ENCODE data around the gene AGBL4.

AGBL4 gene

DNA sequence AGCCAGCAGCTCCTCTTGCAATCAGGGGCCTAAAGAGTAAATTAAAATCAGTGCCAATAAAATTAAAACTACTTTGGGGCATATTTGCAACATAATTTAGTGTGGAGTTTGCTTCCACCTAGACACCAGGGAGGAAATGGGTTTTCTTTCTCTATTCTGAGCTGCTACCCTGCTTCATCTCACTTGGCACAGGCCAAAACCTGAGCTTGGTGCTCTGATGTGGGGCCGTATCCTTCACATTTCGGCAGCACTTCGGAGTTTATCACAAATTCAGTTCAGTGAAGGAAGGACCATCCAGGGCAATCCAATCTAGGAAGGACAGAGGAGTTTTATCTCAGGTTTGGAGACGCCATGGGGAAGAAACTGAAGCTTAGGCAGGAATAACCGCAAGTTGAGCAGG is 1428.1 kb downstream of the AGBL4 start (continued):
- TF ChIP-seq, protein P1, sequence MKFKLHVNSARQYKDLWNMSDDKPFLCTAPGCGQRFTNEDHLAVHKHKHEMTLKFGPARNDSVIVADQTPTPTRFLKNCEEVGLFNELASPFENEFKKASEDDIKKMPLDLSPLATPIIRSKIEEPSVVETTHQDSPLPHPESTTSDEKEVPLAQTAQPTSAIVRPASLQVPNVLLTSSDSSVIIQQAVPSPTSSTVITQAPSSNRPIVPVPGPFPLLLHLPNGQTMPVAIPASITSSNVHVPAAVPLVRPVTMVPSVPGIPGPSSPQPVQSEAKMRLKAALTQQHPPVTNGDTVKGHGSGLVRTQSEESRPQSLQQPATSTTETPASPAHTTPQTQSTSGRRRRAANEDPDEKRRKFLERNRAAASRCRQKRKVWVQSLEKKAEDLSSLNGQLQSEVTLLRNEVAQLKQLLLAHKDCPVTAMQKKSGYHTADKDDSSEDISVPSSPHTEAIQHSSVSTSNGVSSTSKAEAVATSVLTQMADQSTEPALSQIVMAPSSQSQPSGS (tag by site-specific recombination; IDR thresholded peaks at IDR 0.05; ENCODE audit: low read depth) = no peak
- TF ChIP-seq ZNF473 (tag by site-specific recombination; IDR thresholded peaks at IDR 0.05) = no peak
- TF ChIP-seq ZNF121 (tag by site-specific recombination; IDR thresholded peaks at IDR 0.05) = no peak
- TF ChIP-seq BCL11A (tag by site-specific recombination; IDR thresholded peaks at IDR 0.05; ENCODE audit: low read depth) = no peak
- TF ChIP-seq ZNF610 (tag by site-specific recombination; IDR thresholded peaks at IDR 0.05; ENCODE audit: borderline replicate concordance) = no peak
- TF ChIP-seq FEZF1 (tag by site-specific recombination; IDR thresholded peaks at IDR 0.05) = no peak
- TF ChIP-seq ZNF626 (tag by site-specific recombination; IDR thresholded peaks at IDR 0.05) = no peak
- TF ChIP-seq ZFP69B (tag by site-specific recombination; IDR thresholded peaks at IDR 0.05) = no peak
- no peak for TF ChIP-seq SCRT2 (tag by site-specific recombination; IDR thresholded peaks at IDR 0.05)
- TF ChIP-seq ZNF623 (tag by site-specific recombination; IDR thresholded peaks at IDR 0.05) = no peak
- TF ChIP-seq GFI1B (tag by site-specific recombination; IDR thresholded peaks at IDR 0.05) = no peak
- TF ChIP-seq, protein P2, sequence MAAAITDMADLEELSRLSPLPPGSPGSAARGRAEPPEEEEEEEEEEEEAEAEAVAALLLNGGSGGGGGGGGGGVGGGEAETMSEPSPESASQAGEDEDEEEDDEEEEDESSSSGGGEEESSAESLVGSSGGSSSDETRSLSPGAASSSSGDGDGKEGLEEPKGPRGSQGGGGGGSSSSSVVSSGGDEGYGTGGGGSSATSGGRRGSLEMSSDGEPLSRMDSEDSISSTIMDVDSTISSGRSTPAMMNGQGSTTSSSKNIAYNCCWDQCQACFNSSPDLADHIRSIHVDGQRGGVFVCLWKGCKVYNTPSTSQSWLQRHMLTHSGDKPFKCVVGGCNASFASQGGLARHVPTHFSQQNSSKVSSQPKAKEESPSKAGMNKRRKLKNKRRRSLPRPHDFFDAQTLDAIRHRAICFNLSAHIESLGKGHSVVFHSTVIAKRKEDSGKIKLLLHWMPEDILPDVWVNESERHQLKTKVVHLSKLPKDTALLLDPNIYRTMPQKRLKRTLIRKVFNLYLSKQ (tag by site-specific recombination; IDR thresholded peaks at IDR 0.05; ENCODE audit: borderline replicate concordance) = no peak
- no peak for TF ChIP-seq ZBTB17 (tag by site-specific recombination; IDR thresholded peaks at IDR 0.05)
- no peak for TF ChIP-seq ZNF23 (tag by site-specific recombination; IDR thresholded peaks at IDR 0.05; ENCODE audit: borderline replicate concordance)

DNA sequence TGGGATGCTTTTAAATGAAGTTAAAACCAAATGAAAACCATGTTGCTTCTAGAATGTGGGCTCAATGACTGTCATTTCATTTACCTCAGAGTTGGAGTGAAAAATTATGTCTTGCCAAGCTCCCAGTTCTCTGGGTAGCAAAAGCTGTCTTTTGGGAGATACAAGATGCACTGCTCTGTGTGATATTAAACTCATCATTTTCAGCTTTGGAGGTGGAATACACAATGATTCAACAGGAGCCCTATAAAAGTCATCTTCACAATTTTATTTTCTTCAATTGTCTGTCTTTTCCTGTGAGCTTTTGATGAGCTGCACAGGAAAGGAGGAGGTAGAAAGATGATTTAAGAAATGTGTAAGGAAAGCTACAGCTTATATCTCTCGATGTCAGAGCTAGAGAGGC is 1431.4 kb downstream of the AGBL4 start:
- H3K9me3 ChIP-seq (ENCODE audit: control insufficient read depth, insufficient read depth, low read depth, low read length) = no peaks in the 10 kb centered on the region
- H3K4me1 ChIP-seq (ENCODE audit: control insufficient read depth, insufficient read depth, low read length) = no peaks in the 10 kb centered on the region
- no peaks in the 10 kb centered on the region for H3K36me3 ChIP-seq (ENCODE audit: control insufficient read depth in 2 of 2, insufficient read depth in 1 of 2, low read length in 2 of 2)
- H3K27ac ChIP-seq (ENCODE audit: extremely low read depth, low read depth, low read length) = no peak overlapping the region
- TF ChIP-seq ZNF623 (tag by site-specific recombination; IDR thresholded peaks at IDR 0.05) = no peak
- ChIA-PET CTCF (no interaction called here), POLR2A (no interaction called here)
- no peak overlapping the region for H3K4me3 ChIP-seq (ENCODE audit: low read depth, low read length)

DNA sequence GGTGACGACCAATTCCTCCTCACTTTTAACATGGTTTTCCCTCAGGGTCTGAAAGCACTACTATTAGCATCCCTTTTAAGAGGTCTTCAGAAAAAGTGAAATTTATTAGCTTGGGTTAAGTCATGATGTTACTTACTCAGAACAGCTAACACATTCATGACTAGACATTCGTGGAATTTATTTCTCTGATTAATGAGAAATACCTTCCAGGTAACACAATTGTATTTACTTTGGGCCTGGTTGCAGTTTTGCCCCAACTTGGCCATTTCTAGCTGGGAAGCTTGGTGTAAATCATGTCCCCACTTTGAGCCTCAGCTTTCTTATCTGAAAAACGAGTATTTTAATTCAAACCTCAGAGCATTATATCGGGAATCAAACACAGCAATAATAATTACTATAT is 1432.6 kb downstream of the AGBL4 start:
- ChIA-PET POLR2A (no interaction called here), CTCF (interaction anchor here (0.6 to 1.8 kb wide), 3 partner anchors 86 to 1734 kb away, joined by 3 to 8 read pairs (median 3); no protein-coding TSS in a partner anchor)

DNA sequence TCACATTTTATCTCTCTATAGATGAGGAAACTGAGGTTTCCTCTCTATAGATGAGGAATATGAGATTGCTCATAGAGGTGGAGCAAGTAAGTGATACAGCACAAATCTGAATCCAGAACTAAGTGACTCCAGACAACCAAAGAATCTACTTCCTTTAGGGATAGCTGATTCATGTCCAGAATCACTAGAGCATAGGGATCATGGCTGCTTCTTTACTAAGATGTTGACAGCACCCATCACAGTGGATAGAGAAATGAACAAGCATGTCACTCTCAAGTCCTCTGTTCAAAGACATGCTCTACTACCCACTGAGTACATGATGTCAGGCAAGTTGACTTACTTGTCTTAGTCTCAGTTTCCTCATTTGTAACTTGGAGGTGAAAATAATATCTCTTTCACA is 1435.7 kb downstream of the AGBL4 start:
- Histone ChIP-seq H3K4me3 (ENCODE audit: low read depth, low read length) (no peak overlapping the region), H3K27ac (ENCODE audit: extremely low read depth, low read depth, low read length) (no peak overlapping the region), H3K9me3 (ENCODE audit: control insufficient read depth, insufficient read depth, low read depth, low read length) (no peaks in the 10 kb centered on the region), H3K36me3 (ENCODE audit: control insufficient read depth in 2 of 2, insufficient read depth in 1 of 2, low read length in 2 of 2) (no peaks in the 10 kb centered on the region), H3K4me1 (ENCODE audit: control insufficient read depth, insufficient read depth, low read length) (no peaks in the 10 kb centered on the region)
- ChIA-PET CTCF (interaction anchor here (0.6 kb wide), 1 partner anchor 86 kb away, joined by 4 read pairs; no protein-coding TSS in a partner anchor), POLR2A (no interaction called here)
- TF ChIP-seq SCRT2 (tag by site-specific recombination; IDR thresholded peaks at IDR 0.05) (no peak), ZSCAN23 (tag by site-specific recombination; IDR thresholded peaks at IDR 0.05) (no peak), ZNF133 (tag by site-specific recombination; IDR thresholded peaks at IDR 0.05) (no peak), ZNF555 (tag by site-specific recombination; conservative IDR thresholded peaks at IDR 0.05) (no peak), GFI1B (tag by site-specific recombination; IDR thresholded peaks at IDR 0.05) (no peak), ZNF654 (tag by site-specific recombination; IDR thresholded peaks at IDR 0.05; ENCODE audit: low read depth) (no peak)

More for the DNA sequence above, 1432.6 kb downstream of the AGBL4 start:
- Histone ChIP-seq H3K9me3 (ENCODE audit: control insufficient read depth, insufficient read depth, low read depth, low read length) (no peaks in the 10 kb centered on the region), H3K27ac (ENCODE audit: extremely low read depth, low read depth, low read length) (no peak overlapping the region), H3K36me3 (ENCODE audit: control insufficient read depth in 2 of 2, insufficient read depth in 1 of 2, low read length in 2 of 2) (no peaks in the 10 kb centered on the region), H3K4me3 (ENCODE audit: low read depth, low read length) (no peak overlapping the region), H3K4me1 (ENCODE audit: control insufficient read depth, insufficient read depth, low read length) (no peaks in the 10 kb centered on the region)
- TF ChIP-seq ZNF24 (tag by site-specific recombination; IDR thresholded peaks at IDR 0.05) = no peak

Measured in HEK293 (cell line).